ENCODE measurements around the gene EPB42.

DNA sequence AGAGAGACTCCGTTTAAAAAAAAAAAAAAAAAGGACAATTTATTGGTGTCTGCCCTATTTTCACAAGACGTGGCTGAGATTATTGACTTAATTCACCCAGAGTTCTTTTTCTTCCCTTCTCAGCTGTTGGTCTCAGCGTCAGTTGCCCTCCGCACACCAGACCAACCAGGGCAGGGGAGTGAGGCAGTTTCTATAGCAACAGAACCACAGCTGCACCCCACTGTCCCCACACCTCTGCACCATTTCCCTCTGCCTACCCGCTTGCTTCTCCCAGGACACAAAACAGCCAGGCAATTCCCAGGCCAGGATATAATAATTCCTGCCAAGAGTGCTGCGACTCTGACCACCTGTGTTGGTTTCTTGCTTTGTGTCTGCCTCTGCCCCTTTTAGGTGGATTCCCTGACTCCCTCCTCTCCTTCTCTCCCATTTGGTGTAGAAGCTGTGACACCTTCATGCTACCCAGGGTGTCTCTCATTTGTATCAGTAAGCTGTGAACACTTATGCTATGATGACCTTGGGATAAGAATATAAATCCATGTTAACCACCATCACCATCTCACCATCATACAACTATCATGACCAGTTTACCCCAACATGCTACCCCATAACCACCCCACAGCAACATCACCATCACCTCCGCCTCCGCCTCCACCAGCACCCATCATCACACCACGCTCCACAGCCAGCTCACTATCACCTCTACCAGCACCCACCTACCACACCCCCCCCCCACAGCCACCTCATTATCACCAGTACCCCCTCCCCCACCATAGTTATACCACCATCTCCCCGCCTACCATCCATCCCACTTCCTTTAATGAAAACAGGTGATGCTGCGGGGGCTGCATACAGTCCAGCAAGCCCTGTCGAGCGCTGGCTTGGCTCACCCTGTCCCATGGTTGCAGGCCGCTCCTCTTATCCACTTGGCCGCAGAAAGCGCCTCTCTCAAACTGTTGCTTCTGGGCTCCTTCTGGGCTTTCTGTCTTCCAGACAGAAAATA is 589 bp downstream of the EPB42 start:
- TF ChIP-seq, protein P1, sequence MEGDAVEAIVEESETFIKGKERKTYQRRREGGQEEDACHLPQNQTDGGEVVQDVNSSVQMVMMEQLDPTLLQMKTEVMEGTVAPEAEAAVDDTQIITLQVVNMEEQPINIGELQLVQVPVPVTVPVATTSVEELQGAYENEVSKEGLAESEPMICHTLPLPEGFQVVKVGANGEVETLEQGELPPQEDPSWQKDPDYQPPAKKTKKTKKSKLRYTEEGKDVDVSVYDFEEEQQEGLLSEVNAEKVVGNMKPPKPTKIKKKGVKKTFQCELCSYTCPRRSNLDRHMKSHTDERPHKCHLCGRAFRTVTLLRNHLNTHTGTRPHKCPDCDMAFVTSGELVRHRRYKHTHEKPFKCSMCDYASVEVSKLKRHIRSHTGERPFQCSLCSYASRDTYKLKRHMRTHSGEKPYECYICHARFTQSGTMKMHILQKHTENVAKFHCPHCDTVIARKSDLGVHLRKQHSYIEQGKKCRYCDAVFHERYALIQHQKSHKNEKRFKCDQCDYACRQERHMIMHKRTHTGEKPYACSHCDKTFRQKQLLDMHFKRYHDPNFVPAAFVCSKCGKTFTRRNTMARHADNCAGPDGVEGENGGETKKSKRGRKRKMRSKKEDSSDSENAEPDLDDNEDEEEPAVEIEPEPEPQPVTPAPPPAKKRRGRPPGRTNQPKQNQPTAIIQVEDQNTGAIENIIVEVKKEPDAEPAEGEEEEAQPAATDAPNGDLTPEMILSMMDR (conservative IDR thresholded peaks at IDR 0.05; ENCODE audit: low read depth, low read length) = no peak
- no peak for TF ChIP-seq EZH2phosphoT487 (IDR thresholded peaks at IDR 0.05; ENCODE audit: borderline replicate concordance, low read length)

Data from PC-3 (cell line).